ENCODE measurements around the gene PARVB.
"Not testable (repeated sequence)": the region's sequence is repeated elsewhere in the genome, so short reads cannot be mapped to it uniquely, and the experiment has no call there.

Gene PARVB

DNA sequence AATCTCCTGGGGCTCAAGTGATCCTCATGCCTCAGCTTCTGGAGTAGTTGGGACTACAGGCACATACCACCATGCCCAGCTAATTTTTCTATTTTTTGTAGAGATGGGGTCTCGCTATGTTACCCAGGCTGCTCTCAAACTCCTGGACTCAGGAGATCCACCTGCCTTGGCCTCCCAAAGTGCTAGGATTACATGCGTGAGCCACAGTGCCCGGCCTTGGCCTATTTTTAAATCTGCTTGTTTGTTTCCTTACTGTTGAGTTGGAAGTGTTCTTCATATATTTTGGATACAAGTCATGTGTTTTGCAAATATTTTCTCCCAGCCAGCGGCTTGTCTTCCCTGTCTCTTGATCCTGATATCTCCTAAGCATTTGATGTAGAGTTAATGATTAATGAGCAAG lies 5.0 kb downstream of the PARVB start:
- DNase-seq = no peak

DNA sequence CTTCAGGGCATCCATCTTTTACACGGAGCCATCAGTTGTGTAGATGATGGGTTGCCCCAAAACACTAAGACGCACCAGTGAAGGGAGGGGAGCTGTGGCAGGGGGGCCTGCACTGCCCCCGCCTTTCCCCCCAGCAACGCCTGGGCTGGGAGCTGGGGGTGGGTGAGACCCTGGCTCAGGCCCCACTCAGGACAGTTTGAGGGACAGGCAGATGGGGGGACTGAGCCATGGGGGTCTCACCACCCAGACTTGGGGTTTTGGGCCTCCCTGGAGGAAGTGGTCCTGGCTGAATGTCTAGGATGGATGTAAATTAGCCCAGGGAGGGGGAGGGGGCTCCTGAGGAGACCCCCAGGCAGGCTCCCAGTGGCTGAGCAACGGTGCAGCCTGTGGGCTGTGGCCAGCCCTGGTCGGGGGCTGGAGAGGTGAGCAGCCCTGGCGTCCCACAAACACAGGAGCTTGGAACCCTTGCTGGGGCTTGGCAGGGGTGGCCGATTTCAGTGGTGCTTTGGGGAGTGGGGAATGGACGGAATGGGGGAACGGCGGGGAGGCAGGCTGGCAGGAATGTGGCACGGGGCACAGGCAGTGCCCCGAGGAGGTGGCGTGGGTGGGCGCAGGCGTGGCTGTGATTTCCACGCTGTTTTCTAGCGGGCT lies 6.1 kb downstream of the PARVB start:
- no peak for DNase-seq

DNA sequence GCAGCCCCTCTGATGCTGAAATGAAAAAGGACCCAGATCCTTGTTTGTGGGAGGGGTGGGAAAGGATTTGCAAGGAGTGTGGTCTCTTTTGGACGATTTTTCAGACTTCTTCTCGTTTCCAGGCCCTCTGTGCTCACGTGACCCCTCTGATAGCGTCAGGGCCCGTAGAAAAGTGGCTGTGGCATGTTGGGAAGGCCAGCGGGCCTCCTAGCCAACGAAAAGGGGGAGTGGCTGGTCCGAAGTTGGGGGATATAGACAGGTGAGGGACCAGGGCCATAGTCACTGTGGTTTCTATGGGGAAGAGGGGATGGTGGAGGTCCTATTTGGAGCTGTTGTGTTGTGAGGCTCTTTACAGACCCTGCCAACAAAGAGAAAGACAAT lies 6.6 kb downstream of the PARVB start:
- no peak for DNase-seq

DNA sequence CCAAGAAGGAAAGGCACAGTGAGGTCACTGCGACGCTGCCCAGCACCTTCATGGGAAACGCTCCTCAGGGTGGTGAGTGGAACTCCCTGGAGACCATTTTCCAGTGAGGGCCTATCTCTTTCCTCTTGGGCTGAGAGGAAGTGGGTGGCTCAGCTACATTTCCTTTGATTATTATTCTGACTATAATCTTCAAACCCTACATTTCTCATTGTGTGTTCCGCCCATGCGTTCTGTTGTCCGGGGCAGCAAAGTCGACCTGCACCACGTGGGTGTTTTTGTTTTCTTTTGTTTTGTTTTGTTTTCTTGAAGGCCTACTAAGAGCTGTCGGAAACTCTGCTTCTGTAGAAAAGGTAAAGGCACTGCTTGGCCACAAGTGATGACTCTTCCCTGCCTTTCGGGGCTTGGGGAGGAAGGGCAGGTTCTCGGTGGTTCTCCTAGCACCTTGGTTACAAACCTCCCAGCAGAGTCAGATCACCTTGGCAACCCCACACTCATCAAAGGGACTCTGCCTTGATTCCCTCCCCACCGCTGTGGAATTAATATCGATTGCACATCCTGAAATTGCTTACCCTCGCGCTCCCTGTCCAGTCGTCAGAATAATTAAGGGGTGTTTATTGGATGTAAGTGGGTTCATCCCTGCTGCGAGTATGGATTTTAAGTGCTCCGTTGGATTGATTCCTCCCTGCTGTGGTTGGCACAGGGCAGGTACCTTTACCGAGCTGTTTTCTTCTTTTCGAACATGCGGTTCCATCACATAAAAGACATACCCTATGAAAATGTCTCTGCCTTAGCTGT lies 7.3 kb downstream of the PARVB start:
- peak; percentile 11 for DNase-seq

DNA sequence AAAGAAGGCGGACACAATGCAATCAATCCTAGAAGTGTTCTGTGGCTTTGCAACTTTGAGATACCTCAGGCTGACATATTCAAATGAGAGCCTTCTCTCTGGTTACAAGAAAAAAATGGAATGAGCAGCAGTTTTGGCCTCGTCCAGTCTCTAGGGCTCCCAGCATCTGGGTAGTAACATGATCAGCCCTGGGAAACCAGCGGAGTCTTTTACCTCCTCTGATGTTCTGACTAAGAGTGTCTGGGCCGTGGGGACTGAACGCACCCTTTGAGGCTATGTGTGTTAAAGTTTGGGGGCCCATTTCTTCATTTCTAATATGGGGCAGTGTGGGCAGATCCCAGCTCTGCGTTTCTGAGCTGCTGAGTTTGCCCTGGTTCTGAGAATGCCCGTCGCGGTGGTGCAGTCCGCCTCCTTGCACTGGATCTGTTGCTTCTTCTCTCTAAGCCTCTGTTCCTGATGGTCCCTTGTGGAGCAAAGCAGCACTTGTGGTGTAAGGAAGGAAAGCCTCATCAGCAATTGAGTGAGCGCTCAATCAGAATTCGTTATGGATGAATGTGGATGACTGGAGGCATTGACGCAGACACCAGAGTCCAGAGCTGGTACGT lies 8.1 kb downstream of the PARVB start:
- no peak for DNase-seq

DNA sequence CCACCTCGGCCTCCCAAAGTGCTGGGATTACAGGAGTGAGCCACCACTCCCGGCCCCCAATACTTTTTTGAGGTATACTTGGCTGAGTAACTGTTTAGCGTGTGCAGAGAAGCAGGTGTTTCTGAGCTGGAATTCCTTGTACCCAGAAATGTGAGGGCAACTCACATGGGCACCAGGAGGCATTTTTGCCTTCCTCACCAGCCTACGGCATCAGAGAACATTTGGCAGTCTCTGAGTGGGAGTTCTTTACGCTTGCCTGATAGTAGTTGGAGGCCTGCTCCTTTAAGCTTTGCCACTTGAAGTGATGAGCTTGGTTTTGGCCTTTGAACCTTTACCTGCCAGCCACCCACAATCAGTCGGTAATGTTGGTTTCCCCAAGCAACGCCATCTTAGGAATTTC lies 9.2 kb downstream of the PARVB start:
- no peak for DNase-seq

DNA sequence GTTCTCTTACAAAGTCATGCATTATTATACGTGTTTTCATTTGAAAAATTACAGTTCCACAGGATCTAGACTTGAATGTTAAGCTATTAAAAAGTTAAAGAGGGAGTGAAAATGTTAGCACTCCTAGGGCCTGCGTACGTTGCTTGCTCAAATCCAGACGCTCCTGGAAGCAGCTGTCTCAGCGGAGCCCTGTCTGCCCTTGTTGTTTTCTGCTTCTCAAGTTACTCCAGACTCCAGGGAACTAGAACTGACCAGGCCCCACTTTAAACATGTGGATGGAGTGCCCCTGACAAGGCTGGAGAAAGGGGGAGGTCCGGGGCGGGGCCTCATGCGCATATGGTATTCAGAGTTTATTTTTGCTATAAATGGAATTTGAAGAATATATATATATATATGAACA lies 9.6 kb downstream of the PARVB start:
- no peak for DNase-seq

DNA sequence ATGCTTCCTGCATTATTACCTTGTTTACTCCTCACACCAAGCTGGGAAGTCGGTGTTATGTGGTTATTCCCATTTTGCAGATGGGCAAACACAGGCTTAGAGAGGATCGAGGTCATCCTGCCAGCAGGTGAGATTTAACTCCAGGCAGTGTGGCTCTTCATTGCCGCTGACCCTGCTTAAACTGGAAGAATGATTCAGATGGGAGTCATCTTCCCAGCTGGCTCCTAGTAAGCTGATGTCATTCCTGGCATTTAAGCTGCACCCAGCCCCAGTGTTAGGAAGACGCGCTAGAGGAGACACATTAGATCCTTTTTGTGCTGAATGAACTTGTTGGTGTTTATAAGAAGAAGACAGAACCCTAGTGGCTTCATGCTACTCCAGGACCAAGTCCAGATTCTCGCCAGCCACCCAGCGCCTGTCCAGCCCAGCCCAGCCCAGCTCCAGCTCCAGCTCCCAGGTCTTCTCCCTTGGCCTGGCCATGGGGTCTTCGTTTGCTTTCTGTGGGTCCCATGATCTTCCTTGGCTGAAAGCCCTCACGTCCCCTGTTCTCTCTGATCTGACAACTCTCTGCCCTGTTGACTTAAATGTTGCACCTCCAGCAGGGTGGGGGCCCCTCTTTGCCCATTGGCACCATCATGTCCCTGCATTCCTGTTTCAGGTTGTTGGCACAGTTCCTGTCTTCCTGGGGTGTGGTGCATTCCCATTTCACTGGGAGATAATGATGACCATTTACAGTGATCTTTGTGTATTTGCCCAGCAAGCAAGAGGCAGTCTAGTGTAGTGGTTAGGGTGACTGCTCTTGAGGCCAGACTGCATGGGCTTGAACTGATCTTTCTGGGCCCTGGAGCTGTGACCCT lies 13.6 kb downstream of the PARVB start:
- DNase-seq = no peak

DNA sequence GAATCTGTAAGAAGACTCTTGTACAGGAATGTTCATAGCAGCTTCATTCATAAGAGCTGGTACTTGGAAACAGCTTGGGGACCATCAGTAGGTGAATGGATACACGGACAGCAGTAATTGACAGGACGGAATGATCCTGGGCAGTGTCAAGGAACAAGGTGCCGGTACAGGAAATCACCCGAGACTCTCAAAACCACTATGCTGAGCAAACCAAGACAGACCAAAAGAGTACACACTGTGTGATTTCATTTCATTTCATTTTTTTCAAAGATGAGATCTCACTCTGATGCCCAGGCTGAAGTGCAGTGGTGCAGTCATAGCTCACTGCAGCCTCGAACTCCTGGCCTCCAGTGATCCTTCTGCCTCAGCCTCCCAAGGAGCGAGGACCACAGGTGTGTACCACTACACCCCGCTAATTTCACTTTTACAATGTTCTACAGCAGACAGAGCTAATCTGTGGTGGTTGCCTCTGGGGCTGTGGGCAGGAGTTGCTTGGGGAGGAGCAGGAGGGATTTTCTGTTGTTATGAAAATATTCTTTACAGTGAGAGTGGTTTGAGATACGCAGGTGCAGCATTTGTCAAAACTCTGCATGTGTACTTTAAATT lies 15.6 kb downstream of the PARVB start:
- no peak for DNase-seq

DNA sequence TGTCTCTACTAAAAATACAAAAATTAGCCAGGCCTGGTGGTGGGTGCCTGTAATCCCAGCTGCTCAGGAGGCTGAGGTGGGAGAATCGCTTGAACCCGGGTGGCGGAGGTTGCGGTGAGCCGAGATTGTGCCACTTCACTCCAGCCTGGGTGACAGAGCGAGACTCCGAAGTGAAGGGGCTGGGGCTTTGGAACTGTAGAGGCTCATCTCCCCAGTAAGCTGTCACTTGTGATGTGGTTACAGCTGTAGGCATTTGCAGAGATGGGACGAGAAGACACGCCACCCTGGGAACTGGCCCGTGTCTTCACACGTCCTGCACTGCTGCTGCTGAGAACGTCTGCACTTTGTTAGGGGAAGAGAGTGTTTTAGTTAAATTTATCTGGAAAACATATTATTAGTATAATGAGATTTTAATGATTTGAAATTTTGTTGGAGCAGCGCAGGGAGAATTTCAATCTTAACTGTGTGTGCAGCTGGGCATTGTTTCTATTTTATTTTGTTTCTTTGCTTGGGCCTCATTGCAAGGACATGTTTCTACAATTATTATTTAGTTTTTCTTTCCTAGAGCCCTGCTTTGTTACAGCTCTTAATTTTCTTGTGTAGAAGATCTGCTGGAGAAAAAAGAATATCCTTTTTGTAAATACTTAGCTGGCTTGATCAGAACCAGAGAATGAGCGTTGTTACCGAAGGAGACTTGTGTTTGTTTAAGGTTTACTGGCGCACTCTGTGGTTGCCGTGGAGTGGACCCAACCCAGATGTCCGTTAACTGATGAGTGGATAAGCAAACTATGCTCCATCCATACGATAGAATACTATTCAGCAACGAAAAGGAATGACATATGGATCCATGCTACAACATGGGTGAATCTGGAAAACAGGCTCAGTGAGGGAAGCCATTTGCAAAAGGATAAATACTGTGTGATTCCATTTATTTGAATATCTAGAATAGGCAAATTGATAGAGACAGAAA lies 18.4 kb downstream of the PARVB start:
- peak; percentile 11 for DNase-seq

DNA sequence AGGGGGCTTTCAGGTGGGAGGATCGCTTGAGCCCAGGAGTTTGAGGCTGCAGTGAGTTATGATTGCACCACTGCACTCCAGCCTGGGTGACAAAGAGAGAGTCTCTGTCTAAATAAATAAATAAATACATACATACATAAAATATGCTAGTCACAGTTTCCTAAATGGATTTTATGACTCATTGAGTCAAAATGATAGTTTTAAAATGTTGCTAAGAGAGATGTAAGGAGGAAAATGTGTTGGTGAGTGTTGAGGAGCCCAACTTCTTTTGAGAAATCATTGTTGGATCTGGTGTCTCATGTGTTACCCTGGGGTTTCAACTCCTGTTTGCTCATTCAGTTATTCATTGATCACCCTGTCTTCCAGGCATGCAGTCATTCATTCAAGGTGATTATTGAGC lies 21.0 kb downstream of the PARVB start:
- no peak for DNase-seq

DNA sequence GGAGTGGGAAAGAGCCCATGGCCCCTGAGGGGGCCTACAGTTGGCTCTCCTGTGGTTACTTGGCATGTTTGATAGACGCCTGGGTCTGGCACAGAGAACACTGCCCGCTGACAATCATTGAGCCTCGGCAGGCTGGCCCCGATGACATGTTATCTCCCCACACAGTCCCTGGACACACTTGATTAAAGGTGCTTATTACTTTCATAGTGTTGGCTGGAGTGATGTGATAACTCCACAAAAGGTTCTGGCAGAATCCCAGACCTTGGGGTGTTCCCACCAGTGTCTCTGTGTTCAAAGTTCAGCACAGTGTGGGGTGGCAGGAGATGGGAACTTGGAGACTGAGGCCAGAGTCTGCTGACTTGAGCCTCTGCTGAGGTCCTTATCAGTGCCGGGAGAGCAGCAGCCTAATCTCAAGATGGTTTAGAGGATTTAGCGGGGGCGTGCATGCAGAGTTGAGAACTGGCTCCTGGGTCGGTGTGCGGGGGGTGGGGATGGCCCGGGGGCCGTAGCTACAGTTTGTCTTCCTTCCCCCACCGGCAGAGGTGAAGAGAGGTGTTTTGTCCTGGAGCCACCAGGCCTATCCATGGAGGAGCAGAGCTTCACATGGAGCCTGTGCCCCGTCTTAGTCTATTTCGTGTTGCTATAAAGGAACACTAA lies 22.5 kb downstream of the PARVB start:
- DNase-seq = no peak

DNA sequence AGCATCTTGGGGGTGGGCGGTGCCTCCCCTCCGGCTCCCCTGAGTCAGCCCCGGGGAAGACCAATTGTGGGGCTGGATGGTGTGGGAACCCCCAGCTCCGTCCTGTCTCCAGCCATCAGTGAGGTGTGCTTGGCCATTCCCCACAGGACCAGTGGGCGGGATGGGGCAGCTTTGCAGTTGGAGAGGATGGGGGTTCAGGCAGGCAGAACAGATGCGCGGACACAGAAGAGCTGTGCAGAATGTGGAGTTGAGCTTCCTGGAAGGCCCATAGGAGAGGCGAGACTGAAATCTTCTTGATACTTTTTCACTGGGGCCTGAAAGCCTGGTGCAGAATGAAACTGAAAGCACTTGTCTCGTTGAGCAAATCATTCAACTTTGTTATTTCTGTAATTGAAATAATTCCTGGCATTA lies 23.8 kb downstream of the PARVB start:
- no peak for DNase-seq

DNA sequence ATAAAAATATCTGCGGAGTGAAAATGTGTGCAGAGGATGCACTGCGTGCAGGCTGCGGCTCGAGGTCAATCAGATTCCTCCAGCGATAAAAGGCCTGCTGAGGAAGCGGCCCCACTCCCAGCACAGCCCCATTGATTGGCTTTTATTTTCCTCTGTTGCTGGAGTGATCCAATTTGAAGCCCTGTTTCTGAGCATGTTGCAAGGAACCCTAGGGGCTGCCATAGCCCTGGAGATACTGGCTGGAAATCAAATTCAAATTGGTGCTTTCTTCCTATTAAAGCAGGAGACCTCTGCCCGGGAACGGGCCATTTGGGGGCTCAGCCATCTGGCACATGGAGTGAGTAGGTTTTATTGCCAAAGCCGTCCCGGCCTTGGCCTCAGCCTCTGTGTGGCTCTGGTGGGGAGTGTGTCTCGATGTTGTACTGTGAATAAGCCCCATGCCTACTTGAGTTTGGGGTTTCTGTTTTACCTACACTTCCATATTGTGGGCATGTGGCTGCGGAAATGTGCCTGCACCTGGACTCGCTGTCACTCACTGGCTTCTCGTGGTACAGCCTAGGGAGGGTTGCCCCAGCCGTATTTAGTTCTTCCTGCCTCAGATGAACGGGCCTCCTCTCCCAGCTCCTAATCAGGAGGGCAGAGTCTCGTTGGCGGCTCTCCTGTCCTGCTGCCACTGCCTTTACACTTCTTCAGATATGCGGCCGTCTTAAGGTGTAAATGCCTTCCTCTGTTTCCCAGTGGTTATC lies 25.6 kb downstream of the PARVB start:
- DNase-seq = no peak

DNA sequence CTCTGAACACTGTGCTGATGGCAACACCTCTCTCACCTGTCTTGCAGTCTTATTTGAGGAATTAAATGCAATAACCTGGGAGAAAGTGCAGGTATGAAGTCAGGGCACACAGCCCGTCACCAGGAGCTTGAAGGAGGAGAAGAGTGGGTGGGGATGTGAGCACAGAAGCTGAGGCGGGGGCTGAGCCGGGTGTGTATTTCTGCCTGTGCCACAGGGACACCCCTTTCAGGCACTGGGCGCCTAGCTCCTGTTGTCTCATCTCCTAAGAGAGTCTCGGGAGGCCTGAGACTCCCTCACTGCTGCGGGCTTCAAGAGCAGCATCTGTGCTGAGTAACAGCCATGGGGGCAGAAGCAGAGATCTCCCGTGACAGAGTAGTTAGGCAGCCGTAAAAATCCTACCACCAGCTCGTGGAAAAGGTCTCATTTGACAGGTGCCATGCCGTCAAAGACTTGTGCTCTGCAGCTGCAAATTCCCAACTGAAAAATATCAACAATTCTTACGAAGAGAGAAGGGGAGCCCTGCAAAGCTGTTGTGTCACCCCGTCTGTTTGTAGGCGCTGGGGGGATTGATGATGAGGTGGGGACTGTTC lies 26.8 kb downstream of the PARVB start:
- DNase-seq = no peak

DNA sequence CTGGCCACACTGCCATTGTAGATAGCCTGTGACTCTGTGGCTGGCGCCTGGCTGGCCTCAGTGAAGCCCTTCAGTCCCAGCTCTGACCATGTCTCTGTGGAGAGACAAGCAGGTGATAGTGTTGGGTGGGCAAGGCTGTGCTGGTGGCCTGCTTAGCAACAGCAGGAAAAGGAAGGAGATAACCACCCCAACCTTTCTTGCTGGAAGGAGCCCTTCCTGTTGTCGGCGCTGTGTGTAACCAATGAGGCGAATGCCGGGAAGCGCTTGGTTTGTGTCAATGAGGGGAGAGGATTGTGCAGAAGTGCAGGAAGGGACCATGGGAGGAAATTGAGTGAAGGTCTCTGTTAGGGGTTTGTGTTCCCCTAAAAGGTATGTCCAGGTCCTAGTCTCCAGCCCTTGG lies 27.3 kb downstream of the PARVB start:
- no peak for DNase-seq

DNA sequence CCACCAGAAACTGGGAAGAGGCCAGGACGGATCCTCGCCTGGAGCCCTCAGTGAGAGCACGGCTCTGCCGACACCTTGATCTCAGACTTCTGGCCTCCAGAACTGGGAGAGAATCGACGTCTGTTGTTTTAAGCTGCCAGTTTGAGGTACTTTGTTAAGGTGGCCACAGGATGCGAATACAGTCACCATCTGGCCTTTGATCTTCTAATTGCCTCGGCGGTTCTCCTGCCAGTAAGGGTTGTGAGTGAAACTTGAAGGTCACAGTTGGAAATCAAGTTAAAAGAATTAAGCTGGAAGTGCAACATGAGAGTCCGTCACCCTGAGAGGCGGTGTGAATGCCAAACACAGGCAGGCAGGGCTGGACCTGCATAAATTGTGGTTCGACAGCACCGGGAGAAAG lies 27.9 kb downstream of the PARVB start:
- DNase-seq = no peak

DNA sequence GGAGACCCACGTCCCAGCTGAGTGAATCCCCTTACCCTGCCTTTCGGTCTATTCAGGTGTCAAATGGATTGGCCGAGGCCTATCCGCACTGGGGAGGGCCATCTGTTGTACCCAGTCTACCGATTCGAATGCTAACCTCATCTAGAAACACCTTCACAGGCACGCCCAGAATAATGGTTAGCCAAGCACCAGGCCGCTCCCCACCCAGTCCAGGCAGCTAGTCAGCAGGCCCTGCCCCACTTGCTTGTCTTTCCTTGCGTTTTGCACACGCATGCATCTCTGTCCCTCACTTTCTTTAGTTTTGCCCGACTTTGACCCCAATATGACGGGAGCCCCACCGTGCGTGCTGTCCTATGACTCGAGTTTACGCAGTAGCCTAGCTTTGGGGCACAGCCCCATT lies 31.7 kb downstream of the PARVB start:
- no peak for DNase-seq

DNA sequence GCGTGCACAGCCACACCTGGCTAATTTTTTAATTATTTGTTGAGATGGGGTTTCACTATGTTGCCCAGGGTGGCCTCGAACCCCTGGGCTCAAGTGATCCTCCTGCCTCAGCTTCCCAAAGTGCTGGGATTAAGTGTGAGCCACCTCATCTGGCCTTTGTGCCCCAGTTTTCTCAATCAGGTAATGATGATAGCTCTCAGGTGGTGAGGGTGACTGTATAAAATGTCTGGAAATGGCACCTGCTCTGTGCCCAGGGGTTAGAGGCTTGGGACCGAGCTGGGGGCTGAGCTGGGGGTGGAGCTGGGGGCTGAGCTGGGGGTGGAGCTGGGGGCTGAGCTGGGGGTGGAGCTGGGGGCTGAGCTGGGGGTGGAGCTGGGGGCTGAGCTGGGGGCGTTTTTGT lies 32.5 kb downstream of the PARVB start:
- DNase-seq = not testable (repeated sequence)

DNA sequence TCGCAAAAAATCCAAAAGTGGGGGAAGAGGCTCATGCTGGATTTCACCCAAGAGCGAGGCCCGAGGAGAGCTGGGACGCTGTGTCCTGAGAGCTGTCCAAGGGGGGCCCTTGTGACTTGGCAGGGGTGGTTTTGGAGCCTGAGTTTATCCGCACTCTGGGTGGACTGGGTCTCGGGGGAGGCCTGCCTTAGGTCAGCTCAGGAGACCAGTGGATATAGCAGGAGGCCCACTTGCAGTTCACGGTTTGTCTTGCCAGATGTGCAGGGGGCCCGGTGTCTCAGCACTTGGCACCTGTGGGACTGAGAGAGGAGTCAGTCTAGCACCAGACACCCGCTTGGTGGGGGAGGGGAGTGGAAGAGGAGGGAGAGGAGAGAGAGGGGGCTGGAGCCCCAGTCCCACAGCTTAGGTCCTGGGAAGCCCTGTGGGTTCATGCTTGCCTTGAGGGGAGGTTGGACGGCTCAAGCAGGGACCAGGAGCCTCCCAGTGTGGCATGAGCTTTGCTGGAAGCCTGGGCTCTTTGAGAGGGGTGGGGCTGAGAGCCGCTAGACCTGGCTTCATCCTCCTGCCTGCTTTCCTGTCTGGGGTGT lies 33.4 kb downstream of the PARVB start:
- DNase-seq = no peak

Data from CD4-positive, alpha-beta T cell treated with Interleukin-6 for 4 hours (primary cell).